Measurements from ENCODE around the gene OR10H3. TPM values are rescaled to one million over a fixed set of nuclear protein-coding genes. Genes with fewer than 3 reads are reported as not detected.

The OR10H3 gene
- total and polyA plus RNA-seq, 2 of the 8 experiments (the other 6 are each of a cell fraction or from before 2014, with no cell fraction given): not detected

GRCh38 chr19:15730538-15730937 is 7.2 kb upstream of the OR10H3 start (continued):
- TF ChIP-seq HDAC2 (IDR thresholded peaks at IDR 0.05; ENCODE audit: borderline replicate concordance in 1 of 2, low read depth in 2 of 2, low read length in 2 of 2): no peak
- no peak for TF ChIP-seq TAF1 (IDR thresholded peaks at IDR 0.05; ENCODE audit: low read depth, low read length)
- no peak for TF ChIP-seq CEBPB (IDR thresholded peaks at IDR 0.05; ENCODE audit: low read depth, low read length)
- no peak for TF ChIP-seq BRCA1 (IDR thresholded peaks at IDR 0.05; ENCODE audit: low read depth, low read length)
- no peak for TF ChIP-seq RBBP5 (IDR thresholded peaks at IDR 0.05; ENCODE audit: borderline replicate concordance, low read depth, low read length)
- TF ChIP-seq GABPA (IDR thresholded peaks at IDR 0.05; ENCODE audit: borderline replicate concordance, insufficient read depth, low read length): no peak
